ENCODE results near the gene NAV1.
A peak's percentile ranks its signal among the peaks of the same experiment; 100 is the strongest.
"Not testable (repeated sequence)": the region's sequence is repeated elsewhere in the genome, so short reads cannot be mapped to it uniquely, and the experiment has no call there.

The NAV1 gene

GRCh38 chr1:201549522-201549921, 10.6 kb downstream of the NAV1 start:
- not testable (repeated sequence) for DNase-seq

GRCh38 chr1:201551096-201551495, 12.2 kb downstream of the NAV1 start:
- DNase-seq: no peak

GRCh38 chr1:201551877-201552731, 13.2 kb downstream of the NAV1 start:
- peak; percentile 17 for DNase-seq

GRCh38 chr1:201552941-201553351, 14.0 kb downstream of the NAV1 start:
- DNase-seq: peak; percentile 19

GRCh38 chr1:201553496-201554189, 14.7 kb downstream of the NAV1 start:
- peak; percentile 33 for DNase-seq

GRCh38 chr1:201554190-201554600, 15.3 kb downstream of the NAV1 start:
- DNase-seq: no peak

GRCh38 chr1:201554789-201555592, 16.1 kb downstream of the NAV1 start:
- DNase-seq: peak; percentile 43

GRCh38 chr1:201555593-201555945, 16.6 kb downstream of the NAV1 start:
- DNase-seq: no peak

- peak; percentile 11 for DNase-seq
Measured at GRCh38 chr1:201556841-201557571, 18.1 kb downstream of the NAV1 start.

- DNase-seq: peak; percentile 31
Measured at GRCh38 chr1:201557572-201557958, 18.6 kb downstream of the NAV1 start.

GRCh38 chr1:201559679-201560162, 20.8 kb downstream of the NAV1 start:
- DNase-seq: peak; percentile 94

- no peak for DNase-seq
Measured at GRCh38 chr1:201560328-201561194, 21.6 kb downstream of the NAV1 start.

GRCh38 chr1:201561195-201561564, 22.3 kb downstream of the NAV1 start:
- DNase-seq: no peak

GRCh38 chr1:201561601-201562000, 22.7 kb downstream of the NAV1 start:
- no peak for DNase-seq

GRCh38 chr1:201562257-201562656, 23.3 kb downstream of the NAV1 start:
- DNase-seq: peak; percentile 48

- peak; percentile 10 for DNase-seq
Measured at GRCh38 chr1:201562659-201563405, 23.9 kb downstream of the NAV1 start.

- no peak for DNase-seq
Measured at GRCh38 chr1:201563406-201563780, 24.5 kb downstream of the NAV1 start.

GRCh38 chr1:201563941-201564340, 25.0 kb downstream of the NAV1 start:
- DNase-seq: no peak

- DNase-seq: no peak
Measured at GRCh38 chr1:201565024-201565730, 26.2 kb downstream of the NAV1 start.

All from eye (tissue), 1 donor.